ENCODE measurements around the gene RTP5. TPM values are rescaled to one million over a fixed set of nuclear protein-coding genes. Genes with fewer than 3 reads are reported as not detected.

RTP5 gene
- total RNA-seq, 1 experiment from 2014 or later: not detected

DNA sequence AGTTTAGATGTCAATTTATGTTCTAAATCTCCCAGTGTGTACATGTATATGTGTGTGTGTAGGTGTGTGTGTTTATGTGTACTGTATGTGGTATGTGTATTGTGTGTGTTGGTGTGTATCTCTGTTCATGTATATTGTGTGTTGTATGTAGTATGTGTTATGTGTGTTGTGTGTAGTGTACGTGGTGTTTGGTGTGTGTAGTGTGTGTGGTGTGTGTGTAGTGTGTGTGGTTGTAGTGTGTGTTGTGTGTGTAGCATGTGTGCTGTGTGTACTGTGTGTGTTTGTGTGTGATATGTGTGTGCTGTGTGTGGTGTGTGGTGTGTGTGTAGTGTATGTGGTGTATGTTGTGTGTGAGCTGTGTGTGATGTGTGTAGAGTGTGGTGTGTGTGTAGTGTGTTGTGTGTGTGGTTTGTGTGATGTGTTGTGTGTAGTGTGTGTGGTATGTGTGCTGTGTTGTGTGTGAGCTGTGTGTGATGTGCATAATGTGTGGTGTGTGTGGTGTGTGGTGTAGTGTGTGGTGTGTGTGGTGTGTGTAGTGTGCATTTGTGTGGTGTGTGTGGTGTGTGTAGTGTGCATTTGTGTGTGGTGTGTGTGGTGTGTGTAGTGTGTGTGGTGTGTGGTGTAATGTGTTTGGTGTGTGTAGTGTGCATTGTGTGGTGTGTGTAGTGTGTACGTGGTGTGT lies 5.2 kb upstream of the RTP5 start:
- no peaks in the 10 kb centered on the region for H3K23me2 ChIP-seq (ENCODE audit: insufficient read length, low read depth, low read length, poor library complexity, severe bottlenecking)
- no peak overlapping the region for H2BK12ac ChIP-seq (ENCODE audit: insufficient read length, low read depth, low read length)
- H2AK5ac ChIP-seq (ENCODE audit: insufficient read length, low read length): no peak overlapping the region
- no peaks in the 10 kb centered on the region for H3K79me2 ChIP-seq (ENCODE audit: insufficient read depth, low read length)
- H4K8ac ChIP-seq (replicated peaks; ENCODE audit: insufficient read length, low read depth, low read length): peak overlapping the region; percentile 60
- H2BK15ac ChIP-seq (ENCODE audit: low read depth, low read length): no peak overlapping the region
- no peak overlapping the region for H3K27ac ChIP-seq (ENCODE audit: insufficient read length, low read depth, low read length)
- H3T11ph ChIP-seq (ENCODE audit: low read length): no peak overlapping the region
- H3K14ac ChIP-seq (ENCODE audit: insufficient read depth, low read length): no peak overlapping the region
- no peak for DNase-seq
- peaks cover 8% of the 10 kb centered on the region for H4K20me1 ChIP-seq (ENCODE audit: control insufficient read depth, insufficient read depth, insufficient read length)
- no peak overlapping the region for H4K91ac ChIP-seq (ENCODE audit: insufficient read length, low read depth, low read length)
- no peak overlapping the region for H3K18ac ChIP-seq (ENCODE audit: insufficient read length, low read depth, low read length)
- WGBS (ENCODE audit: extremely low coverage, insufficient read length, low lambda C conversion rate): 100% methylated on average over 2 of the region's 2 CpGs
- H3K79me1 ChIP-seq (ENCODE audit: insufficient read depth, low read depth, low read length, poor library complexity, severe bottlenecking): no peaks in the 10 kb centered on the region
- no peak overlapping the region for H2AFZ ChIP-seq (ENCODE audit: low read length)
- H3K56ac ChIP-seq (ENCODE audit: insufficient read length, low read depth, low read length): no peak overlapping the region
- H3K4ac ChIP-seq (ENCODE audit: low read depth, low read length): no peak overlapping the region
- H2BK120ac ChIP-seq (ENCODE audit: low read depth, low read length, poor library complexity, severe bottlenecking): no peak overlapping the region
- H3K4me2 ChIP-seq (ENCODE audit: insufficient read depth, insufficient read length, low read length): no peak overlapping the region
- H3K4me1 ChIP-seq (ENCODE audit: insufficient read depth, low read length): no peaks in the 10 kb centered on the region; the same call in 1 of the 2 replicates
- H4K5ac ChIP-seq (ENCODE audit: insufficient read length, low read depth, low read length): peak overlapping the region; percentile 1
- H2BK5ac ChIP-seq (ENCODE audit: insufficient read length, low read length): no peak overlapping the region
- H3K23ac ChIP-seq (ENCODE audit: insufficient read length, low read depth, low read length): no peak overlapping the region
- TF ChIP-seq, protein P1, sequence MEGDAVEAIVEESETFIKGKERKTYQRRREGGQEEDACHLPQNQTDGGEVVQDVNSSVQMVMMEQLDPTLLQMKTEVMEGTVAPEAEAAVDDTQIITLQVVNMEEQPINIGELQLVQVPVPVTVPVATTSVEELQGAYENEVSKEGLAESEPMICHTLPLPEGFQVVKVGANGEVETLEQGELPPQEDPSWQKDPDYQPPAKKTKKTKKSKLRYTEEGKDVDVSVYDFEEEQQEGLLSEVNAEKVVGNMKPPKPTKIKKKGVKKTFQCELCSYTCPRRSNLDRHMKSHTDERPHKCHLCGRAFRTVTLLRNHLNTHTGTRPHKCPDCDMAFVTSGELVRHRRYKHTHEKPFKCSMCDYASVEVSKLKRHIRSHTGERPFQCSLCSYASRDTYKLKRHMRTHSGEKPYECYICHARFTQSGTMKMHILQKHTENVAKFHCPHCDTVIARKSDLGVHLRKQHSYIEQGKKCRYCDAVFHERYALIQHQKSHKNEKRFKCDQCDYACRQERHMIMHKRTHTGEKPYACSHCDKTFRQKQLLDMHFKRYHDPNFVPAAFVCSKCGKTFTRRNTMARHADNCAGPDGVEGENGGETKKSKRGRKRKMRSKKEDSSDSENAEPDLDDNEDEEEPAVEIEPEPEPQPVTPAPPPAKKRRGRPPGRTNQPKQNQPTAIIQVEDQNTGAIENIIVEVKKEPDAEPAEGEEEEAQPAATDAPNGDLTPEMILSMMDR (conservative IDR thresholded peaks at IDR 0.05): no peak
- H2BK20ac ChIP-seq (ENCODE audit: low read depth, low read length, poor library complexity, severe bottlenecking): no peak overlapping the region
- peaks cover 0 to 6% (median 0%) of the 10 kb centered on the region in 3 experiments; a peak in 2 of 7 replicates for H3K36me3 Mint-ChIP-seq (ENCODE audit: insufficient read depth in 1 of 3, low read depth in 3 of 3)
- H3K27ac Mint-ChIP-seq: peak overlapping the region in 1 of 3 experiments; percentile 17; a peak in 1 of 7 replicates
- H3K9me3 Mint-ChIP-seq: peaks cover 19 to 20% of the 10 kb centered on the region in 2 experiments
- H3K9ac ChIP-seq (ENCODE audit: extremely low read depth, insufficient read length, low read length): no peak overlapping the region
- H3K4me3 Mint-ChIP-seq: peak overlapping the region in 1 of 2 experiments; percentile 16; a peak in 2 of 5 replicates
- peaks cover 6 to 22% of the 10 kb centered on the region in 2 experiments for H3K4me1 Mint-ChIP-seq
- H3K9me3 ChIP-seq (ENCODE audit: control insufficient read depth, low read depth, low read length): no peaks in the 10 kb centered on the region
- H3K27me3 Mint-ChIP-seq (ENCODE audit: low read depth): peaks cover 19% of the 10 kb centered on the region
- H3K27me3 ChIP-seq (ENCODE audit: insufficient read depth, low read length): no peaks in the 10 kb centered on the region; the same call in 1 of the 2 replicates

Measured in H9 (cell line).